ENCODE data around the gene YY1. TPM values are rescaled to one million over a fixed set of nuclear protein-coding genes. Genes with fewer than 3 reads are reported as not detected.

Gene YY1
- total and polyA plus RNA-seq, 9 of the 15 experiments (the other 6 are each of a cell fraction or from before 2014, with no cell fraction given): 20.8 to 74.2 (median 46.7) TPM

DNA sequence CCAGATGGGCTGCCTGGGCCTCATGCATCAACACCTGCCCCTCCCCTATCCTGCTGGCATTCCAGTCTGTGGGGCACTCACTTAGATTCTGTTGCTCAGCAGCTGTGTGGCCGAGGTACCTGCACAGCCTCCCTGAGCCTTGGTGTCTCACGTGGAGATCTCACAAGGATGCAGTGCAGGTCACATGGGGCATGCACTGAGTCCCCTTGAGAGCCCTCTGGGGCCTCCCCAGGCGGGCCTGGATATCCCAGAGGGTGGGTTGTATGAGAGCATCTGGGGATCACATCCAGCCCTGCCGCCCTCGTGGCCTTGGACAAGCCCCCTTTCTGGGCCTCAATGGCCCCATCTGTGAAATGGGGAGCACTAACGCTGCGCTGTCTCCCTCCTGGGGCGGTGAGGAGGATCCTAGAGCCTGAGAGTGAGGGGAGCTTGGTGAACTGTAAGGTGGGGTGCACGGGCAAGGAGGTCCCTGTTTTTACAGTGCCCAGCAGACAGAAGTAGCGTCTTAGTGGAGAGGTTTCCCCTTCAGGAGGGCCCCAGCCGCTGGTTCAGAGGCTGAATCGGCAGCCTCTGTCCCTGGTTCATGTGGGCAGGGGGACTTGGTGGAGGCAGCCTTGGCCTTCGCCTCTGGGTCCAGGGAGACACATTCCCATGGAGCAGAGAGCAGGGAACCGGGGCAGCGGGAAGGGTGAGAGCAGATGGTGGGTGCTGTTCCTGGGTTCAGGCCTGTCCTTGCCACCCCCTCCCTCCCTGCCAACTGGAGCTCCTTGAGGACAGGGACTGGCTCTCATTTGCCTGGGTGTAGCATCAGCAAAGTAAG, 83.4 kb downstream of the YY1 start:
- FAIRE-seq (no peak), ATAC-seq (no peak), DNase-seq (ENCODE audit: extremely low read depth in 1 of 4, low spot score in 3 of 4) (no peak)
- in situ Hi-C loops (cut with MboI): no loop called here
- H3K4me3 ChIP-seq: no peak overlapping the region
- no peak overlapping the region for H3K9ac ChIP-seq (ENCODE audit: insufficient read depth in 1 of 2, low read depth in 2 of 2, low read length in 2 of 2)
- H3K27ac ChIP-seq (ENCODE audit: extremely low read depth, low read depth, low read length): no peak overlapping the region
- 24% methylated on average over 13 of the region's 15 CpGs for WGBS (ENCODE audit: insufficient coverage, low coverage, missing lambda C conversion rate)
- H3K36me3 ChIP-seq (ENCODE audit: control insufficient read depth, insufficient read depth, low read length): no peaks in the 10 kb centered on the region
- intact Hi-C loops (cut with micrococcal nuclease): no loop called here
- no peak overlapping the region for H2AFZ ChIP-seq (ENCODE audit: low read depth, low read length)
- CTCF ChIA-PET (ENCODE audit: low intra/inter-chr PET ratio): no interaction called here
- no peak overlapping the region for H3K4me2 ChIP-seq (ENCODE audit: insufficient read depth, low read length)
- no peaks in the 10 kb centered on the region for H3K9me3 ChIP-seq (replicated peaks; ENCODE audit: control insufficient read depth, insufficient read depth, low read depth, low read length)
- H3K9me1 ChIP-seq (ENCODE audit: control insufficient read depth, insufficient read depth, low read length): no peaks in the 10 kb centered on the region
- POLR2A ChIA-PET: interaction anchor here (0.5 to 3.6 kb wide), 3 partner anchors 10 to 36 kb away, joined by 3 to 29 read pairs (median 5); no protein-coding TSS in a partner anchor
- H4K20me1 ChIP-seq (replicated peaks; ENCODE audit: control insufficient read depth, insufficient read depth, low read length): no peaks in the 10 kb centered on the region
- no peaks in the 10 kb centered on the region for H3K79me2 ChIP-seq (ENCODE audit: control insufficient read depth, insufficient read depth, low read length)
- peaks cover 6 to 31% of the 10 kb centered on the region in 2 experiments; a peak in 3 of 5 replicates for H3K4me1 ChIP-seq (replicated peaks in 1 of 2; ENCODE audit: control insufficient read depth in 2 of 2, insufficient read depth in 2 of 2, low read length in 2 of 2)
- no TSS peak for BruUV-seq (replicated peaks)
- H3K27me3 ChIP-seq (ENCODE audit: control insufficient read depth in 2 of 2, insufficient read depth in 2 of 2, low read length in 2 of 2): peaks cover 0 to 8% of the 10 kb centered on the region in 2 experiments; a peak in 2 of 5 replicates
- TF ChIP-seq BCOR (IDR thresholded peaks at IDR 0.05): peak; percentile 49
- TF ChIP-seq, protein P1, sequence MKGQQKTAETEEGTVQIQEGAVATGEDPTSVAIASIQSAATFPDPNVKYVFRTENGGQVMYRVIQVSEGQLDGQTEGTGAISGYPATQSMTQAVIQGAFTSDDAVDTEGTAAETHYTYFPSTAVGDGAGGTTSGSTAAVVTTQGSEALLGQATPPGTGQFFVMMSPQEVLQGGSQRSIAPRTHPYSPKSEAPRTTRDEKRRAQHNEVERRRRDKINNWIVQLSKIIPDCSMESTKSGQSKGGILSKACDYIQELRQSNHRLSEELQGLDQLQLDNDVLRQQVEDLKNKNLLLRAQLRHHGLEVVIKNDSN (CRISPR knock-in tag; IDR thresholded peaks at IDR 0.05): peak; percentile 28; the same call in 1 of the 2 replicates
- TF ChIP-seq, protein P2, sequence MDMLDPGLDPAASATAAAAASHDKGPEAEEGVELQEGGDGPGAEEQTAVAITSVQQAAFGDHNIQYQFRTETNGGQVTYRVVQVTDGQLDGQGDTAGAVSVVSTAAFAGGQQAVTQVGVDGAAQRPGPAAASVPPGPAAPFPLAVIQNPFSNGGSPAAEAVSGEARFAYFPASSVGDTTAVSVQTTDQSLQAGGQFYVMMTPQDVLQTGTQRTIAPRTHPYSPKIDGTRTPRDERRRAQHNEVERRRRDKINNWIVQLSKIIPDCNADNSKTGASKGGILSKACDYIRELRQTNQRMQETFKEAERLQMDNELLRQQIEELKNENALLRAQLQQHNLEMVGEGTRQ (CRISPR knock-in tag; IDR thresholded peaks at IDR 0.05): 0 out of 2 replicates have a peak, but pooled peaks have one; percentile 12
- no peak for TF ChIP-seq WHSC1 (IDR thresholded peaks at IDR 0.05; ENCODE audit: low read length)
- no peak for TF ChIP-seq XRCC4 (IDR thresholded peaks at IDR 0.05; ENCODE audit: extremely low read depth, insufficient read depth, insufficient read length)
- peak in 1 of 2 experiments; percentile 32; a peak in 1 of 4 replicates for TF ChIP-seq KDM1A (IDR thresholded peaks at IDR 0.05)
